Inferior parietal cortex (tissue), 1 donor: Measurements from ENCODE around the gene IFI27L2.
A peak's percentile ranks its signal among the peaks of the same experiment; 100 is the strongest.
"Not testable (repeated sequence)": the region's sequence is repeated elsewhere in the genome, so short reads cannot be mapped to it uniquely, and the experiment has no call there.

Source experiments
- DNase-seq: peaks from one replicate; pipeline ENCODE4 v3.0.0-alpha.2; 2016; ENCODE audit errors: extremely low spot score

IFI27L2 gene

GRCh38 chr14:94129111-94129757 is at the start of gene IFI27L2:
Gene IFI27L2, minus strand, starts transcription at chr14:94129604. Its CDS starts 40 bp downstream, at chr14:94129564.
- peak; percentile 66 for DNase-seq

- no peak for DNase-seq
These were observed 48.4 kb upstream of the IFI27L2 start for GRCh38 chr14:94177806-94178205.

GRCh38 chr14:94176808-94177207 is 47.4 kb upstream of the IFI27L2 start:
- DNase-seq, result no peak

- no peak for DNase-seq
These were observed 46.3 kb upstream of the IFI27L2 start for GRCh38 chr14:94175747-94176146.

GRCh38 chr14:94175011-94175745 is 45.8 kb upstream of the IFI27L2 start:
- no peak for DNase-seq

- DNase-seq, result no peak
These were observed 45.2 kb upstream of the IFI27L2 start for GRCh38 chr14:94174604-94175010.

- no peak for DNase-seq
These were observed 44.6 kb upstream of the IFI27L2 start, which contains the start of gene PPP4R4 for GRCh38 chr14:94173885-94174603. Gene PPP4R4, plus strand, starts transcription at chr14:94174322. Its CDS starts 144 bp downstream, at chr14:94174466.

GRCh38 chr14:94173471-94173884 is 44.1 kb upstream of the IFI27L2 start:
- DNase-seq, result no peak

GRCh38 chr14:94172545-94172944 is 43.1 kb upstream of the IFI27L2 start:
- no peak for DNase-seq

- DNase-seq, result no peak
These were observed 41.8 kb upstream of the IFI27L2 start for GRCh38 chr14:94171208-94171607.

- DNase-seq, result no peak
These were observed 40.7 kb upstream of the IFI27L2 start for GRCh38 chr14:94170136-94170535.

- DNase-seq, result no peak
These were observed 36.3 kb upstream of the IFI27L2 start for GRCh38 chr14:94165744-94166143.

GRCh38 chr14:94164685-94165431 is 35.5 kb upstream of the IFI27L2 start:
- DNase-seq, result no peak

- DNase-seq, result no peak
These were observed 34.4 kb upstream of the IFI27L2 start for GRCh38 chr14:94163796-94164195.

GRCh38 chr14:94162466-94162865 is 33.1 kb upstream of the IFI27L2 start:
- no peak for DNase-seq

- no peak for DNase-seq
These were observed 32.6 kb upstream of the IFI27L2 start for GRCh38 chr14:94161981-94162380.

GRCh38 chr14:94161058-94161457 is 31.7 kb upstream of the IFI27L2 start:
- no peak for DNase-seq

GRCh38 chr14:94158239-94158883 is 29.0 kb upstream of the IFI27L2 start:
- DNase-seq, result no peak

GRCh38 chr14:94157197-94157596 is 27.8 kb upstream of the IFI27L2 start:
- DNase-seq, result no peak

GRCh38 chr14:94156143-94156542 is 26.7 kb upstream of the IFI27L2 start:
- not testable (repeated sequence) for DNase-seq

- DNase-seq, result no peak
These were observed 24.4 kb upstream of the IFI27L2 start for GRCh38 chr14:94153750-94154342.
